AG20443 (cell line): ENCODE results near the gene ARHGAP15.
A peak's percentile ranks its signal among the peaks of the same experiment; 100 is the strongest.

Source experiments
- DNase-seq: peaks from one replicate; pipeline ENCODE4 v3.0.0; 2012; ENCODE audit warnings: low spot score, mixed read lengths

The ARHGAP15 gene

DNA sequence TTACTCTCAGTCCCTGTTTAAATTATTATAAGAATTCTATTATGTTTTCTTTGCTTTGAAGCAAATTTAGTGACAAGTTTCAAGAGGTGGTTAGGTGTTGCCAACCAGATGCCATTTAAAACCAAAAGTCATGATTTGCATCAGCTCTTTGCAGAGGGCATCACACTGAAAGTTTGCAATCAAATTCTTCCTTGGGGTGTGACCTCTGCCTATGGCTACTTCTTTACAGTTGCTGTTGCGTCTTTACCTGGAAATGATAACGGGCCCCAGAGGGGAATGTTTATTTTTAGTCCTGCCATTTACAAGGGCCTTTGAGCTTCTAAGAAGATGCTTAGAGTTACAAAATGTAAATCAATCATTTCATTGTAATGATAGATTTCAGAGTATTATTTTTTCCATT lies 561.0 kb downstream of the ARHGAP15 start:
- no peak for DNase-seq

DNA sequence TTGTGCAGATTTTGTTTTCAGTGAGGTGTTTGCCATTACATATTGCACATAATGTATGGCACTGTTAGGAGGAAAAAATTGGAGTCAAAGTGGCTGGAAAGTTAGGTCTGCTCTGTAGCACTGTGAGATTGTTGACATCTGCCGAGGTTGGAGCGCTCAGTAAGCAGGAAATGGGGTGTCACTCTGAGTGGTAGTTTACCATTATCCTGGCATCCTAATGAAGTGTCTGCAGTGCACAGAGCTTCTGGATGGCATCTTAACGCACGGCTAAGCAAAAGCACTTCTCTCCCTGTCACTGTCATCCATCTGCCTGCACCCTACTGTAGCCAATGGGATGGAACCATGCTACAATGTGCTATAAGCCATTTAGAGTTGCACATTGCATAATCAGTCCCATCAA lies 561.9 kb downstream of the ARHGAP15 start:
- DNase-seq, result no peak

GRCh38 chr2:143692162-143692561 lies 562.9 kb downstream of the ARHGAP15 start:
- no peak for DNase-seq

- no peak for DNase-seq
These were observed 563.7 kb downstream of the ARHGAP15 start for GRCh38 chr2:143692967-143693366.

DNA sequence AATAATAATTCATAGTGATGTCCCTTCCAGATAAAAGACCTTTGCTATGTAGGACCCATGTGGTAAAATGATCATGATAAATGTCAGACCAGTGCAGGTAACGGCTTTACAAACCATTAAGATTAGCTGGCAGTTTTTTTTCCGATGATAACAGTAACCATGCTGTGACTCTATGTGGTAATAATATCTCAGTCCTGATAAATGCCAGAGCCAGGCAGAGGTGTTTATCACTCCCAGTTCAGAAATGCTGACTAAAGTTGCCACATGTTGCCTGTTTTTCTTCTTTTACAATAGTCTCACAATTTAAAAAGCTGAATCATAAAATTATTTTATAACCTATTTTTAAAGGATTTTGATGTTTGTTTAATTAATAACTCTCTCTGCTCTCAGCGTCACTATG lies 565.1 kb downstream of the ARHGAP15 start:
- no peak for DNase-seq

DNA sequence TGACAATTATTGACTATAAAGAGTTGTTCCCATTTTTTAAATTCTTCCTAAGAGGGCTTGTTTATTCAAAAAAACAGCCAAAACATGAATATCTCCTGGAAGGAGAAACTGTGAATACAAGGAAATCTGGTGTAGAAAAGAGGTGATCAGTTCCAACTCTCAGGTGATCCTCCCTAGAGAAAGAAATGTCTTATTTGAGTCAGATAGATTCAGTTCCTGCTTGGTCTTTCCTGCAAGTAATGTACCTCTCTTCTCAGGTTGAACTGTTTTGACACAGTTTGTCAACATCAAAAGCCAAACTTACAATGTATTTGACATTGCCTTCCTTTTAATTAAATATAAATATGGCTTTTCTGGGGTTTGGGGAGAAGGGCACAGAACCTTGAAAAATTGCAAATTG lies 567.4 kb downstream of the ARHGAP15 start:
- no peak for DNase-seq

DNA sequence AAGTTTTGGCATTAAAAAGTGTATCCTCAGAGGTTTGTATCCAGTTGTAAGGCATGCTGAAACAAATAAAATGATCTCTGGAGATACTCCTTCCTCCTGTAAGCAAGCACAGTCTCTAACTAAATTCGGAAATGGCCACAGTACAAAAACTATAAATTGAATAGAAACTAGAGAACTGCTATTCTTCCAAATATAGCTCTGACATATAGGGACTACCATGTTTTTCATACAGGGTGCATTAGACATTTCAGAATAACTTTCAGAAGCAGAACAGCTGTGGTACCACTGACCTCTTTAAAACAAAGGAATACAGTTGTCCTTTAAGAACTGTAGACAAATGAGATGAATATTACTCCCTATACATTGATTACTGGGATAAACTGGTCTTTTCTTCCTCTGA lies 568.5 kb downstream of the ARHGAP15 start:
- no peak for DNase-seq

DNA sequence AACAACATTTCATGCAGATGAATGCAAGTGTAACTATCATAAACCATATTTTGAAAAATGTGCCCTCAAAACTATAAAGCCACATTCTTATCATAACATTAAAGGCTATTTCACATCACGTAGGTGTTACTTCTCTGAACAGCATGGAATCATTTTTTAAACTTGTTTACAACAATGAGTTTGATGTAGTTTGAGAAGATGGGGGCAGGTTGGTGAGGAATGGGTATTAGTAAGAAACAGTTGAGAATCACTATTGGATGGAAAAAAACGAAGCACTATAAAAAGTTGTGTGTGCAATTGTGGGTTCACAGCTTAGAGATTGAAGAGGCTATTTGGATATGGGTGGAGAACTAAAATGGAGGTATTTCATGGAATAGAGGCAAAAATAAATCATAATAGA lies 569.1 kb downstream of the ARHGAP15 start:
- no peak for DNase-seq

DNA sequence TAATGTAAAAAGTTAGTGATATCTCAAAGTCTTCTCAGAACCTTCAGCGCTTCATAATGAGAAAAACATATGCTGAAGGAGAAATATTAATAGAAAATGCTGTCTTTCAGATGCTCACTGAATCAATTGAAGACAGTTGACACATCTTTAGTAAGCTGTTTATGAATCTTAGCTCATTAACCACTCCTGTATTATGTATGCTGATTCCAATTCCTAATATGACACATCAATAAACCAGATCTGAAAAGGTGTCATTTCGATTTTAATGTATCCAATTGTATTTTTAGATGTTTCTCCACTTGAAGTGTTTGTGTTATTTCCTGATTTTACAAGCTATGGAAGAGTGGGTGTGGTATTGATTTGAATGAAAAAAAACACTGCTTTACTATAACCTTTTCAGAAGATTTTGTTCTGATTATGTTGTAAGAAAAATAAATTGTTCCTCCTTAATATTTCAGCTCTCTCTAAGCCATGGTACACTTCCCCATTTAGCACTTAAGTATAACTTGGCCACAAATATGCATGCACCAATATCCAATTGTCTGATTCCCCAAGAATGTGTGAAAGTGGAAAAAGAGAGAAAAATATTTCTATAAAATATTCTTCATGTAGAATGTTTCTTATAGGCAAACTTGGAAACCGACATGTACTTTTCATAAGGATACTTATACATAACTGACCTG lies 569.8 kb downstream of the ARHGAP15 start:
- DNase-seq, result no peak

DNA sequence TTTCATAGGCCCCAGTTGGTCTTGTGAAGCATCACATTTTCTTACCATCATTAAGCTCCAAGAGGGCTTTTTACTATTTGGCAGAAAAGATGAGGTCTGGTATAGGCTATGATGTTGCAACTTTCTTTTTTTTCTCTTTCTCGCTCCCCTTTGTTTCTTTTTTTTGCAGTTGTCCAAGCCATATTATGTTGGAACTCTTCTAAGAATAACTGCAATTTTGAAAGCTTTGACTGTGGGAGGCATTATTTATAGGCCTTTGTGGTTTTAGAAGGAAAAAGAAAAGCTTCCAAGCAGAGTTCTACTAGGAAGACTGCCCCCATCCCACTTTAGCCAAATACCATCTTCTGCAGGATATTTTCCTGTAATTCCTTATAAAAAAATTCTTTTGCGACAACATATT lies 571.6 kb downstream of the ARHGAP15 start:
- no peak for DNase-seq

- DNase-seq, result no peak
These were observed 572.6 kb downstream of the ARHGAP15 start for GRCh38 chr2:143701785-143702184.

- no peak for DNase-seq
These were observed 573.7 kb downstream of the ARHGAP15 start for GRCh38 chr2:143702931-143703330.

GRCh38 chr2:143704451-143705106 lies 575.4 kb downstream of the ARHGAP15 start:
- DNase-seq, result no peak

- no peak for DNase-seq
These were observed 576.0 kb downstream of the ARHGAP15 start for GRCh38 chr2:143705108-143705707.

DNA sequence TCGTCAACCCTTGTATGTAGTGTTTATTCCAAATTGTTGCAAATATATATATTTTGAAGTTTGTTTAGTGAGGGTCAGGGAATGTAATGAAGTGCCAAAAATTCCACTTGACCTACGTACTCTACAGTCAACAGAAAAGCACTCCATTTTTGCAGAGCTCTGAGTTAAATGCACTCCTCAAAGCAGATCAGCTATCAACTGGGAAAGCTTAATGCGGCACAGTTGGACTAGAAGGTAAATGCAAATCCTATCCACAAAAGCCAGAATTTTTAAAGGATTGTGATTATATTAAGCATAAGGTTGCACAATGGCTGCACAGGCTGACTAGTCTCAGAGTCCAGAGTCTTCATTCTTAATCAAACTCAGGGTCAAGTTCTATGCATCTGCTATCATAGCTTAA lies 577.1 kb downstream of the ARHGAP15 start:
- no peak for DNase-seq

GRCh38 chr2:143708682-143709081 lies 579.5 kb downstream of the ARHGAP15 start:
- no peak for DNase-seq

- DNase-seq, result no peak
These were observed 581.0 kb downstream of the ARHGAP15 start for GRCh38 chr2:143710196-143710595.

GRCh38 chr2:143710879-143711278 lies 581.7 kb downstream of the ARHGAP15 start:
- DNase-seq, result no peak

- DNase-seq, result no peak
These were observed 587.3 kb downstream of the ARHGAP15 start for GRCh38 chr2:143716522-143716921.

- peak; percentile 43 for DNase-seq
These were observed 587.8 kb downstream of the ARHGAP15 start for GRCh38 chr2:143717053-143717452.

DNA sequence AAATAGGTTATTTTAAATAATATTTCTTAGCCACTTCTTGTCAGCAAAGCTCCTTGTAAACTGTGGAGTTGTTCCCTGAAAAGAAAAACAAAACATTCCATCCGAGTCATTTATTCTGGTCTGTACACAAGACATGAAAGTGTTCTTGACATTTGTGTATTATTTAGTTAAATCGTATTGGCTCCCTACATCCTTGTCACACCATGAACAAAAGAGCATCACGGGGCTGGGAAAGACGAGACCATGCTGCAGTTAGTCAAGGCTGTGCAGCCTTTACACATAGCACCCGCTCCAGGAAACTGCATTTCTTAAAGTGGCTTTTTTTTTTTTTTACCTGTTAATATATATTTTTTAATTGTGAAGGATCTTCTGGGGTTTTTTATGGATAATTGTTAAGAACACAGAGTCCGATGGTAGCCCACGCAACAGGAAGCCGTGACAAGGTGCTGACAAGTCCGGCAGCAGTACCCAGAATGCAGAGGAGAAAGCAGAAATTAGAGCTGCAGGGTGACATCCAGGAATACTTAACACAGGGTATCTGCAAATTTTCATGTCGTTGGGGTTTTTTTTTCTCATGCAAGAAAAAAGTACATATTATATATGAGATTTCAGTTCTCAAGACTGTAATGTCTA lies 588.4 kb downstream of the ARHGAP15 start:
- peak; percentile 31 for DNase-seq

DNA sequence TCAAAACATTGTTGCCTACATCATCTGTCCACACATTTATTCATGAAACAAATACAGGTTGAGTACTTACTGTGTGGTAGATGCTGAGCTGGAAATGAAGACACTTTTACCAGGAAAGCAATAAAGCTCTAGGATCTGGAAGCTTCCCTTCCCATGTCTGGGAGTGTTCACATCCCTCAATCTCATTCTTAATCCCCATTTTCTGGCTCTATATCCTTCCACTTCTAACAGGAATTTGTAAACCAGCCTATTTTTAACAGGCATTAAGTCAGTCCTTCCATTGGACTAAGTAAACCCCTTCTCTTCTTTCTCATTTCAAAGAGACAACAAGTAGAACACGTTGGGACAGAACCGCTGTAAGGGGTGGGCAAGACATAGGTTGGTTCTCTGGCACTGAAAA lies 589.5 kb downstream of the ARHGAP15 start:
- no peak for DNase-seq

DNA sequence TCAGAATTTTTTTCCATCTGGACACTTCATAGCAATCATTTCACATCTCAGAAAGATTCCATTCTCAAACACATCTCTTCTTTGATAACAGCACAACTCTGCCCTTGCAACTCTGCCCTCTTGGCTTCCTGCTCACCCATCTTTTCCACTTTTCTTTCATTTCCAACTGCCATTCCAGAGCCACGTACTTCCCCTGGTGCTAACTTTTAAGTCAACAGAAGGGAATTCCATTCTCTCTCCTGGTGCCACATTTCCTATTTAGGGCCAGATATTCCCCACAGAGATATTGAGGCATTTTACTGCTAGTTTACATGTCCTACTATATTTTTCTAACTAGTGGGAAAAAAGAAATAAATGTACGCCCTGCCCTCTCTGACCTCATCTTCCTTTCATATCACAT lies 590.2 kb downstream of the ARHGAP15 start:
- DNase-seq, result no peak
